ENCODE measurements around the gene ETFA.
"Not testable (repeated sequence)": the region's sequence is repeated elsewhere in the genome, so short reads cannot be mapped to it uniquely, and the experiment has no call there.

ETFA gene

DNA sequence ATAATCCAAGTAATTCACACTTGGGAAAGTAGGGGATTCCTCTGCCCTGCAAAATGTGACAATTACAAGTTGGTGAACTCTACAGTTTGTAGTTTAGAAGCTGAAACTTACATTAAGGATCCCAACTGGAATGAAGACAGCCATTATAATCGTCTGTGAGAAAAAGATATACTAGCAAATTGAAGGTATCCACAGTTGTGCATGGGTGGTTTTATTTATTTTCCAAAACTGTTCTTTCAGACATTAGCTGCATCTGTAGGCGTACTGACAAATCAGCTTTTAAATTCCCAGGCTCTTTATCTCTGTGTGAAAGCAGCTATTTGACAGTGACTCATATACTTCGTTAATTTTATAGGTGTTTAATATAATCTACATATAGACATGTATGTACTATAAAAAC lies 12.8 kb upstream of the ETFA start:
- no peak for DNase-seq (ENCODE audit: low spot score)

DNA sequence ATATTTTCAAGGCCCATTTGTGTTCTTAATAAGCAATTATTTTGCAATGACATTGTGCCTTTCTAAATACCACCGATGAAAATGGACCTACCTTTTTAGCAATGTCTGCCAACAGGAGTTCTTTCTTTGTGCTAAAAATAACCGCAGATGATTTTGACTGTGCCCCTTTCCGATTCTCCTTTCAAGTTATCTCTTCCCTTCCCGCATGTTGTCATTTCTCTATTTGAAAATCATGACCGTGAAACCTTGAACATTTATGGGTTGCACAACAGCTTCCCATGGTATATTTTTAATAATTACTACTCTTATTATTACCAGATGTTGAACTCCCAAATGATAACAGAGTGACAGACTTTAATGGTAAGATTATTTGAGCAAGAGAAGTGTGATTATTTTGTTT lies 10.3 kb upstream of the ETFA start:
- no peak for DNase-seq (ENCODE audit: low spot score)

DNA sequence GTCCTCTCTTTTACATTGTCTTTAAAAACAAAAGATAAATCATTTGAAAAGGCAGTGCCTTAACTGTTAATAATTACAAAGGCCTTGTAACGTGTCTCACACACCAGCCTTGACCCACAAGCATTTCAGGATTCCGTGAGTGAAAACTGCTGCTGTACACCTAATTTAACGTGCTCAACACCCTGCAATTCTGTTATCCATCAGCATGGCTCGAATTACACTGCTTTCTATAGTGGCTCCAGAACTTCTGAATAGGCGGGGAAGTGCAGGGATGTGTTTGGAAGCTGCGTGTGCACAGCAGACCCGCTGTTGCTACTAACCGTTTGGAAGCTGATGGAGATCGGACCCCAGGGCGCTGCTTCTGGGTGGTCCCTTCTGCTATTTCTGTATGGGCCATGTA lies 9.9 kb upstream of the ETFA start:
- DNase-seq (ENCODE audit: low spot score) = no peak

DNA sequence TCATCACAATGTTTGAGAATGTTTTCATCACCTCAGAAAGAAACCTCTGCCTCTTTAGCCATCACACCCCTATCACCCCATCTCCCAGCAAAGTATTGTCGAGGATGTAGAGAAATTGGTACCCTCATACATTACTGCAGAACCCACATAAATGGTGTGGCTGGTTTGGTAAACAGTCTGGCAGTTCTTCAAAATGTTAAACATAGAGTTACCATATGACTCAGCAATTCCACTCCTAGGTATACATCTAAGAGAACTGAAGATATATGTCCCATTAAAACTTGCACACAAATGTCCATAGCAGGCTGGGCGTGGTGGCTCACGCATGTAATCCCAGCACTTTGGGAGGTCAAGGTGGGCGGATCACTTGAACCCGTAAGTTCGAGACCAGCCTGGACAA lies 8.7 kb upstream of the ETFA start:
- DNase-seq (ENCODE audit: low spot score) = no peak

DNA sequence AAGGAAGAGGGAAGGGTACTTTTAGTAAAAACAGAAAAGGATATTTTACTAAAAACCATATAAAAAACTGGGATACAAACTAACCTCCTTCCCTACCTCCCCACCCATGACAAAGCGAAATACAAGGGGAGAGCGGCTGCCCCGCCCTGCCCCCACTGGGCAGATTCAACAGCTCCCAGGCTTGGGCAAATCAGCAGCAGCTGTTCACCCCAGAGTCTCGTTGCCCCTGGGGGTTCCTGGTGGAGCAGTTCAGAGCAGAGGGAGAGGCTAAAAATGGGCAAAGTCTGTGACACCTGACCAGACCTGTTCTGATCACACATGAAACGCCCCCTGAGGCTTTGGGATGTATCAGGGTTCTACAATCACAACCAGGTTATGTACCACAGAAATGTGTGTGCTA lies 2.5 kb upstream of the ETFA start:
- DNase-seq (ENCODE audit: low spot score) = peak; percentile 48

DNA sequence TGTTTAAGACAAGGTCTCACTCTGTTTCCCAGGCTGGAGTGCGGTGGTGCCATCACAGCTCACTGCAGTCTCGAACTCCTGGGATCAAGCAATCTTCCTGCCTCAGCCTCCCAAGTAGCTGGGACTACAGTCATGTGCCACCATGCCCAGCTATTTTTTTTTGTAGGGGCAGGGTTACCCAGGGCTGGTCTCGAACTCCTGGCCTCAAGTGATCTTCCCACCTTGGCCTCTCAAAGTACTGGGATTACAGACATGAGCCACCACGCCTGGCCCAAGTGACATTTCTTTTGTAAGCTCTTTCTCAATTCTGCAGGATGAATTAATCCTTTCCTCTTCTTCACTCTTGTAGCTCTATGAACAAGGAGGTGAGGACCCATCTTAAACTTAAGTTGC lies 1.9 kb upstream of the ETFA start:
- DNase-seq (ENCODE audit: low spot score) = not testable (repeated sequence)

DNA sequence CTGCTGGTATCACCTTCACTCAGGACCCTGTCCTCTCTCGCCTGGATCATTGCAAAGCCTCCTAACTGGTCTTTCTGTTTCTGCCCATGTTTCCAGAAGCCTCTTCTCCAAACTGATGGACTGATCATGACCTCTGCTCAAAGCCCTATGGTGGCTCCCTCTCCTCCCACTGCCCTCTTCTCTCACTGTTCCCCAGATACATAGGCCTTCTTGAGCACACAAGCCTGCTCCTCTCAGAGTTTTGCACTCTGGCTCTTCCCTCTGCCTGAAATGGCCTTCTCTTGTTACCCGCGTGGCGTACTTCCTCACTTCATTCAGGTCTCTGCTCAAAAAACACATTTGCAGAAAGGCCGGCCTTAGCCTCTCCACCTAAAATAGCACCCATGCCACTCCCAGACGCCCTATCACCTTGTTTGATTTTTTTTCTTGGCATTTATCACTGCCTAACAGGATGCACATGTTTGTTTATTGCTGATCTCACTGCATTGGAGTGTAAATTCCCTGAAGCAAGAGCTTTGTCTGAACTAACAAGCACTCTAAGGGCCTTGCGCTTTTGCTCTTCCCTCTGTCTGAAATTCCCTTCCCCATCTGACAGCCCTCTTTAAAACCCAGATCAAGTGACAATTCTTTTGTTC lies 1.4 kb upstream of the ETFA start:
- DNase-seq (ENCODE audit: low spot score) = peak; percentile 90

DNA sequence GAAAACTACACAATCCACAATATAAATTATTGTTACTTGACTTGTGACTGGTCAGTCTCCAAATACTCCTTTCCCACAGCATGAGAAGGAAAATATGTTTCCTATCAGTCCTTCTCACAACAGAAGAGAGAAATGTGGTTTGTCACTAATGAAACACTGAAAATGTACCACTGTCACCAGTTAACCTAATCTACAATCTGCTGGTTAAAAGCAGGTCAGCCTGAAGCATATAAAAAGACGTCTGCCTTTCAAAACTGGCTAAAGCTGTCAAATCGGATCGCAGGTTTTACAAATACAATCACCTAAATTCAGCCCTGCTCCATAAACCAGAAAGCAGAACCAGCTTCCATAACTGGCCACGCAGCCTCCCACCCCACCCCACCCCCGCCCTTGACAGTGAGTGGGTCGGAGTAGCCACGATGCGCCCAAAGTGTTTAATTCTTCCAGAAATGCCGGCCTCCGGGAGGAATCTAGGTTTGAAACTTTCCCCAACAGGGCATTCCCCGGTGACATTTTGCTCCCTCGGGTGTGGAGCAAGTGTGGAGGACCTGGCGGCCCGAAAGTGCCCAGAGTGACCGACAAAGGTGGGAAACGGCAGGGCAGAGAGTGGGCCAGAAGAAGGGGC lies 682 bp downstream of the ETFA start:
- no peak for DNase-seq (ENCODE audit: low spot score)

DNA sequence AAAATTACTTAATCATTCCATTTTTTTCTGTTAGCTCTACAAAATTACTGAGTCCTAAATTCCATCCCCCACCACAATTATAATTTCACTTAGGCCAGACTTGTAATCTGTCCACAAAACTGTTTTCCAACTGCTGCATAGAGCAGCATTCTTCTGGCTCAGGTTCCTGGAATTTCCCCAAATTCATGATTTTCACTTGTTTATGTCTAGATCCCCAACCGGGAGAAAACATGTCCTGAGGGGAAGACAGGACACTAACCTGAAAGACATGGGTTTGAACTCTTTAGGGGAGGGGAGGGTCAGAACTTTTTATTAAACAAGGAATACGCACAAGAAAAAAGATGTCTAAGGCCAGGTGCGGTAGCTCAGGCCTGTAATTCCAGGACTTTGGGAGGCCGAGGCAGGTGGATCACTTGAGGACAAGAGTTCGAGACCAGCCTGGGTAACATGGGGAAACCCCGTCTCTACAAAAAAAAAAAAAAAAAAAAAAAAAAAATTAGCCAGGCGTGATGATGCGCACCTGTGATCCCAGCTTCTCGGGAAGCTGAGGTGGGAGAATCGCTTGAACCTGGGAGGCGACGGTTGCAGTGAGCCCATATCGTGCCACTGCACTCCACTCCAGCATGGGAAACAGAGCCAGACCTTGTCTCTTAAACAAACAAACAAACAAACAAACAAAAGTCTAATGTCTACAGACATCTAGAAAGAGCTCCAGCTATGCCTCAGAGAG lies 1.5 kb downstream of the ETFA start:
- no peak for DNase-seq (ENCODE audit: low spot score)

DNA sequence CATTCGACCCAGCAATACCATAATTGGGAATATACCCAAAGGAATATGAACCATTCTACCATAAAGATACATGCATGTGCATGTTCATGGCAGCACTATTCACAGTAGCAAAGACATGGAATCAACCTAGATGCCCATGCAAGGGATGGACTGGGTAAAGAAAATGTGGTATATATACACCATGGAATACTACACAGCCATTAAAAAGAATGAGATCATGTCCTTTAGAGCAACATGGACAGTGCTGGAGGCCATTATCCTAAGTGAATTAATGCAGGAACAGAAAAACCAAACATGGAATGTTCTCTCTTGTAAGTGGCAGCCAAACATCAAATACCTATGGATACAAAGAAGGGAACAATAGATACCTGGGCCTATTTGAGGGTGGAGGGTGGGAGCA lies 7.4 kb downstream of the ETFA start:
- DNase-seq (ENCODE audit: low spot score) = no peak

DNA sequence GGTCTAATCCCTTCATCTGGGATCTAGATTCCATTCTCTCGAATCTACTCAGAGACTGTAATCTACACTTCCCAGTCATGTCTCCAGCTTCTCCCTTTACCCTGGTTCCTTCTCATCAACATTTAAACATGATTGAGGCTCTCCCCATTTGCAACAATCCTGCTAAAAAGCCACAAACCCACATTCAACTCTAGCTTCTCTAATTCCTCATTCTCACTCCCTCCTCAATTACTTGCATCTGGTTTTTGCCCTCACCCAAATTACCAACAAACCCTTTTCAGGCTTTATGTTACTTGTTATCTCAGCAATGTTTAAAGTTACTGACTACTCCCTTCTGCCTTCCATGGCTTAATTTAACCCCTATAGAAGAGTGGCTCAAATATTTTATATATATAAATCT lies 11.5 kb downstream of the ETFA start:
- no peak for DNase-seq (ENCODE audit: low spot score)

DNA sequence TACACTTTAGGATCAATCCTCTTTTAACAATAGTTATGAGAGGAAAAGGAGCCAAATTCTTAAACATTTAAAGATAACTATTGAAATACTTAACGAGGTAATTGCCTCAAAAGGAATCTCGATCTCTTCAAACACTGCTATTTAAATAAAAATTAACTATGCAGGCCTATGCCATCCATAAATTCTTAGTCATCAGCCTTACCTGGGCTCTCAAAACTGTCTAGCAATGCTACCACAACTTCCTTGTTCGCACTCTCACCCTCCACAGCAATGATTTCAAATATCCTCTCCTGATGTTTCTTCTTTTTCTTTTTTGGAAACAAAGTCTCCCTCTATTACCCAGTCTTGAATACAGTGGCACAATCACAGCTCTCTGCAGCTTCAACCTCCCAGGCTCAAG lies 12.3 kb downstream of the ETFA start:
- peak; percentile 63 for DNase-seq (ENCODE audit: low spot score)

DNA sequence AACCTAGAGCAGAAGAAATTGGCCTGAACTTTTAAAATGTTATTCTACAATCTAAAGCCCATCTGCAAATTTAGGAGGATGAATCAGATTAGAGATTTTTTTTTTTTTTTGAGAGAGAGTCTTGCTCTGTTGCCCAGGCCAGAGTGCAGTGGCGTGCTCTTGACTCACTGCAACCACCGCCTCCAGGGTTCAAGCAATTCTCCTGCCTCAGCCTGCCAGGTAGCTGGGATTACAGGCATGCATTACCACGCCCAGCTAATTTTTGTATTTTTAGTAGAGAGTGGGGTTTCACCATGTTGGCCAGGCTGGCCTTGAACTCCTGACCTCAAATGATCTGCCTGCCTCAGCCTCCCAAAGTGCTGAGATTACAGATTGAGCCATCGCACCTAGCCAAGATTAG lies 13.3 kb downstream of the ETFA start:
- not testable (repeated sequence) for DNase-seq (ENCODE audit: low spot score)

DNA sequence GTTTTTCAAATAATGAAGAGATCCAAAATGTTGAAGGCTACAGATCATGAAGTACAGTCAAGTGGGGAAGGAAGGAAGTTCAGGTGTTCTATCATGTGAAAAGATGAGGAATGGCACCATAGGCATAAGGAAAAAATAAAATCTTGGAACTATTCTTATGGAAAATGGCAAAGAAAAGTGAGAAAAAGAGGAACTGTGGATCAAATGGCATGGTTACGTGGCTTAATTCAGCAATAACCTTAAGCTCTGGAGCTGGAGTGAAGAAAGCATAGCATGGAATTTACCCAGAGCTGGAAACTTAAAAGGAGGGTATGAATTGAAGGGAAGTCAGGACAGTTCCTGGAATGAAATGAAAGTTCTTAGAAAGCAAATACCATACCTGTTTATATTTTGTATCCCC lies 14.4 kb downstream of the ETFA start:
- DNase-seq (ENCODE audit: low spot score) = no peak

DNA sequence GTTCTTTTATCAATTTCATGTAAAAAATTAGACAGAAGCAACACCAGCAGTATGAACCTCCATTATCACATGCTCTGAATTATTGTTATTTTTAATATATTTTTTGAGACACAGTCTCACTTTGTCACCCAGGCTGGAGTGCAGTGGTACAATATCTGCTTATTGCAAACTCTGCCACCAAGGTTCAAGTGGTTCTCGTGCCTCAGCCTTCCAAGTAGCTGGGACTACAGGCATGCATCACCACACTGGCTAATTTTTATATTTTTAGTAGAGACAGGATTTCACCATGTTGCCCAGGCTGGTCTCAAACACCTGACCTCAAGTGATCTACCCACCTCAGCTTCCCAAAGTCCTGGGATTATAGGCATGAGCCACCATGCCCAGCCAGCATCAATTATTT lies 16.8 kb downstream of the ETFA start:
- not testable (repeated sequence) for DNase-seq (ENCODE audit: low spot score)

DNA sequence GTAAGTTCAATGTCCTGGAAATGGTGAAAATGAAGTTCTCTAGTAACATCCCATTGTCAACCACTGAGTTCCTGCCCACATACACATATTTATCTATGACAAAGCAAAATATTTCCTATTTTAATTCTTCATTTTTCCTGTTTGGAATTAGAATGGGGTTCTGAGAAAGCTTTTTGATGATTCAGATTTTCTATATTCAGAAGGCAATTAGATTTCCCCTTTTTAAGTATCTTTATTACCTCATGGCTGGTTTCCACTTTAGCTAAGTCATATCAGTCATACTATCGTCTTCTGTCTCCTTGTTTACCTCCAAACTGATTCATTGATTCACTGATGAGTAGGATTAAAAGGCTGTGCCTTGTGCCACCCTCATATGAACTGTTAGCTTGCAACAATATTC lies 17.9 kb downstream of the ETFA start:
- DNase-seq (ENCODE audit: low spot score) = no peak

DNA sequence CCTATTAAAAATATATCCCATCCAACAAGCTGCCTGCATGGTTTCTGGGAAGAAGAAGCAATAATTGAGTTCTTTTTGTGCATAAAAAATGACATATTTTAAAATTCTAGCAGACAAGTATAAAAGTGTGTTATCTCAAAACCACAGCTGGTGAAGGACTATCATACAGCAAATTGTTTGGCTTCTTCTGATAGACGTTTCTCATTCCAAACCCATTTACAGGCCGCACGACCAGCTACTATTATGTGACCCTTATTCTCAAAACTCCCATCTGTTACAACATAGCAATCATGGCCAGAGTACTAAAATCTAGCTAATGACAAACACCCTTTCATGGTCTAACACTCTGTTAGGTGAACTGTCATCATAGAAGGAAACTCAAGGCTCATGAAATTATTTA lies 21.7 kb downstream of the ETFA start:
- no peak for DNase-seq (ENCODE audit: low spot score)

DNA sequence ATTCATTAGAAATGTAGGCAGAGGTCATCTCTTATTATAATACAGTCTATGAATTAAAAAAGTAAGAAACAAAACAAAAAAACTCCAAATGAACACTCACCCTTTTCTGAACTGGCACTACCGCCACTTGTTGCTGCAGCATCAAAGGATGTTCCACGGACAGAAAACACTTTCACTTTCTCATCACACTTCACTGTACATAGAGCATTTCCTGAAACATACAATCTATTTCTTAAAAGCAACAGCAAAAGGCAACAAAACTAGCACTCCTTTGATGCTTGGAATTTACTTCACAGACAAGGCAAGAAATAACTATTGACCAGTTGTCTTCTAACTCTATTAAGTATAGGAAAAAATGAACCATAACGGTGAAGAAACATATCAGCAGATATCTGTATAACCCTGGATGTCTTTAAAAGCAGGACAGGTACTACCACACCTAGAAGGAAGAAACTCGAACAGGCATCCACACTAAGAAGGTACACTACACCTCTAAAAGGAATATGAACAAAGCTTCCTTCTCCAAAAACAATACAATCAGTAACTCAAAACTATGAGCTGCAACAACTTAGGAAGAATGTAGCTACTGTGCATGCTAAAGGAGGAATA lies 24.9 kb downstream of the ETFA start:
- DNase-seq (ENCODE audit: low spot score) = no peak

DNA sequence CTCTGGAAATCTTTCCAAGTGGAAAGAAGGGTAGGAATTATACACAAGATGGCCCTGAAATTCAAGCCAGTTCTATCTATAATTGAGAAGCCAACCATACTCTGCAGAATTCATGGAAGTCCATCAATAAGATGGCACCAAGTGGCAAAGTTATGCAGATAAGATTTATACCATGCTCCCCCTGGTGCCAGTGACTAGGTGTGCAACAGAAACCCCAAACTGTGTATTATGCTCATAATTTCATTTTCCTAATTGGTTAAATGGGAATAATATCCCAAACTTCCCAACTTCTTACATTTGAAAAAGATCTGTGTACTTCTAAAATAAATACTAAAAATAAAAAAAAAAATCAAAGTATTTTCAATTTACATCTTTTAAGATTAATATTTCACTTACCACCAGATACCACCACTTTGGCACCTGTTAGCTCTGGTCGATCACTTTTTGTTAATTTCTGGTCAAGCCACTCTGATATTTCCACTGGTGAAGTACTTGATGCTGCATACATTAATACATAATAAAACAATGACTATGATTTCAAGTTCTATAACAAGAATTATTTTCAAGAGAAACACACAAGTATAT lies 25.9 kb downstream of the ETFA start:
- peak; percentile 25 for DNase-seq (ENCODE audit: low spot score)

DNA sequence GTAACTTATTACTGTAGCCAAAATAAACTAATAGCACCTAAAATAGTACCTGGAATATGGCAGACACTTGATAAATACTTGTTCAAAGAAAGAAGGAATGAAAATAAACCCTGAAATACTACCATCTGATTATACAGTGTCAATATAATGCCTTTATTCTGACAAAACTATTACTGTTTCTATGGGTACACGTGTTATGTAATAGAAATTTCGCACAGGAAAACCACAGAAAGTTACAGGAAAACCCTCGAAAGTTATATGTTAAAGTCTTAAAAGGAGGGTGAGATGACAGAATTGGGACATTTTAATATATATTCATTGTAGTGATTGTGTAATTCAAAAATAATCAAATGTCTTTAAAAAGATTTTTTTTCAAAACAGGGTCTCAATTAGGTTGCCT lies 28.8 kb downstream of the ETFA start:
- no peak for DNase-seq (ENCODE audit: low spot score)

DNA sequence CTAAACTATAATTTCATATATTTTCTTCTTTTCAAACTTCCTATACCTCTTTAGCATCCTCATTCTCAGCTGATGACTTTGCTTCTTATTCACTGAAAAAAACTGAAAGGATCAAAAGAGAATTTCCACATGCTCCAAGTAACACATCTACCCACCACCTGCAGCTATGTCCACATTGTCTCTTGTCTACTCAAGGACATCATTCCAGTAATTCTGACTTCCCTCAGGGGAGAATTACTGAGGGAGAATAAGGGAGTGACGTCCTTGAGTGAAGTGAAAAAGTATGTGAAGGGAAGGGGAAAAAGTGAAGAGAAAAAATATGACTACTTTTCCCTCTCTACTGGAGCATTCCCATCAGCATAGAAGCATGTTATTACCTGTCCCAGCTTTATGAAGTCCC lies 32.6 kb downstream of the ETFA start:
- DNase-seq (ENCODE audit: low spot score) = no peak

DNA sequence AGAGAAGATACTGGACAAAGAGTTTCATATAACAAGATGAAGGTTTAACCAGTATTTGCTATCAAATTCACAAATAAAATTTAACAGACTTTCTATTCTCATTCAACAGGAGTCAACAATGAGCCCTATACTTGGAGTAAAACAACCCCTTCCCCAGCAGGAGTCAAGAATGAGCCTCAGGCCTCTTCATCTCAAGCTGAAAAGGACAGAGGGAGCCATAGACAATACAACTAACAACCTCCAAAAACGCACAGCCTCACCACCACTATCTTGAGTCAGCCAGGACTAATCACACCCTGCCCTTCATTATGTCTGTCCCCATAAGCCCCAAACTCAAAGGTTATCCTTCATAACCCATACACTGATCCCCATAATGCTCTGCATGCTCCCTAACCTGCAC lies 36.4 kb downstream of the ETFA start:
- no peak for DNase-seq (ENCODE audit: low spot score)

DNA sequence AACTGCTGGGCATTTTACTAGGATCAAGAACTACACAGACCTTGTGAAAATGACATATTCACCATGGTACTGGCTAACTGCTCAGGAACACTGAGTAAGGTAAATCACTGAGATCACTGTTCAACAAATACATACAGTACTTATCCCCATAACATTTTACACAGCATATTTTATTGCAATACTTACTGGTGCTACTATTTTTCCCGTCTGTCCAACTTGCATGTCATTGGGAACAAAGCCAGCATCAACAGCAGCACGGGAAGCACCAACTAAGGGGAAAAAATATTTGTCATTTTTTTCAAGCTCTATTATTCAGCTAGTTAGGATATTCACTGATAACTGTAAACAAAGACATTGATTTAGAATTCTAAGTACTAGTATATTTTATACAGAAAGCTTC lies 37.0 kb downstream of the ETFA start:
- no peak for DNase-seq (ENCODE audit: low spot score)
